ENCODE measurements around the gene CCDC12. TPM values are rescaled to one million over a fixed set of nuclear protein-coding genes. Genes with fewer than 3 reads are reported as not detected.

CCDC12 gene
- total RNA-seq, 1 experiment from 2014 or later = 47.3 TPM

- Mint-ChIP-seq H3K36me3 (ENCODE audit: insufficient read depth, unreplicated experiment) (peaks cover 34% of the 10 kb centered on the region), H3K9me3 (ENCODE audit: low read depth, unreplicated experiment) (no peaks in the 10 kb centered on the region), H3K27me3 (ENCODE audit: unreplicated experiment) (no peaks in the 10 kb centered on the region), H3K4me3 (ENCODE audit: low read depth, unreplicated experiment) (no peak overlapping the region), H3K27ac (ENCODE audit: unreplicated experiment) (peak overlapping the region; percentile 47), H3K4me1 (ENCODE audit: low read depth, unreplicated experiment) (peaks cover 24% of the 10 kb centered on the region)
- DNase-seq = no peak
- no TSS peak for BruUV-seq (replicated peaks)
- intact Hi-C loops (cut with micrococcal nuclease; ENCODE audit: unreplicated experiment) = loop anchor here (5.0 kb wide), 1 partner anchor 53 kb away; no protein-coding TSS in a partner anchor
- TF ChIP-seq CTCF (IDR thresholded peaks at IDR 0.05; ENCODE audit: unreplicated experiment) = no peak
- CTCF ChIA-PET = no interaction called here
Measured at GRCh38 chr3:46984591-46985459, 8.3 kb upstream of the CCDC12 start.

- BruUV-seq (replicated peaks) = no TSS peak
Measured at GRCh38 chr3:46982546-46982945, 6.0 kb upstream of the CCDC12 start.

GRCh38 chr3:46981932-46982471 is 5.5 kb upstream of the CCDC12 start:
- no peak for TF ChIP-seq CTCF (IDR thresholded peaks at IDR 0.05; ENCODE audit: unreplicated experiment)
- Mint-ChIP-seq H3K9me3 (ENCODE audit: low read depth, unreplicated experiment) (no peaks in the 10 kb centered on the region), H3K36me3 (ENCODE audit: insufficient read depth, unreplicated experiment) (peaks cover 43% of the 10 kb centered on the region), H3K4me1 (ENCODE audit: low read depth, unreplicated experiment) (peaks cover 31% of the 10 kb centered on the region), H3K27ac (ENCODE audit: unreplicated experiment) (peak overlapping the region; percentile 77), H3K27me3 (ENCODE audit: unreplicated experiment) (no peaks in the 10 kb centered on the region), H3K4me3 (ENCODE audit: low read depth, unreplicated experiment) (peak overlapping the region; percentile 81)
- intact Hi-C loops (cut with micrococcal nuclease; ENCODE audit: unreplicated experiment) = loop anchor here (5.0 kb wide), 1 partner anchor 50 kb away; no protein-coding TSS in a partner anchor
- CTCF ChIA-PET = interaction anchor here (0.7 to 2.8 kb wide), 11 partner anchors 9 to 284 kb away, joined by 3 to 11 read pairs (median 4); no protein-coding TSS in a partner anchor
- BruUV-seq (replicated peaks) = no TSS peak
- peak; percentile 73 for DNase-seq

More at GRCh38 chr3:46982546-46982945, 6.0 kb upstream of the CCDC12 start:
- CTCF ChIA-PET = interaction anchor here (0.7 to 2.8 kb wide), 10 partner anchors 11 to 284 kb away, joined by 3 to 11 read pairs (median 4); no protein-coding TSS in a partner anchor
- peaks cover 29% of the 10 kb centered on the region for H3K4me1 Mint-ChIP-seq (ENCODE audit: low read depth, unreplicated experiment)
- intact Hi-C loops (cut with micrococcal nuclease; ENCODE audit: unreplicated experiment) = loop anchor here (5.0 kb wide), 1 partner anchor 50 kb away; no protein-coding TSS in a partner anchor
- TF ChIP-seq CTCF (IDR thresholded peaks at IDR 0.05; ENCODE audit: unreplicated experiment) = no peak
- peaks cover 43% of the 10 kb centered on the region for H3K36me3 Mint-ChIP-seq (ENCODE audit: insufficient read depth, unreplicated experiment)
- DNase-seq = no peak
- no peaks in the 10 kb centered on the region for H3K27me3 Mint-ChIP-seq (ENCODE audit: unreplicated experiment)
- H3K4me3 Mint-ChIP-seq (ENCODE audit: low read depth, unreplicated experiment) = peak overlapping the region; percentile 81
- no peaks in the 10 kb centered on the region for H3K9me3 Mint-ChIP-seq (ENCODE audit: low read depth, unreplicated experiment)
- peak overlapping the region; percentile 25 for H3K27ac Mint-ChIP-seq (ENCODE audit: unreplicated experiment)

- DNase-seq = no peak
- Mint-ChIP-seq H3K36me3 (ENCODE audit: insufficient read depth, unreplicated experiment) (peaks cover 61% of the 10 kb centered on the region), H3K27ac (ENCODE audit: unreplicated experiment) (peak overlapping the region; percentile 91), H3K9me3 (ENCODE audit: low read depth, unreplicated experiment) (no peaks in the 10 kb centered on the region), H3K27me3 (ENCODE audit: unreplicated experiment) (no peaks in the 10 kb centered on the region), H3K4me1 (ENCODE audit: low read depth, unreplicated experiment) (peaks cover 33% of the 10 kb centered on the region), H3K4me3 (ENCODE audit: low read depth, unreplicated experiment) (peak overlapping the region; percentile 81)
- CTCF ChIA-PET = interaction anchor here (0.5 to 2.8 kb wide), 8 partner anchors 31 to 140 kb away, joined by 3 to 11 read pairs (median 3); no protein-coding TSS in a partner anchor
- TSS peak; percentile 31 for BruUV-seq (replicated peaks)
- TF ChIP-seq CTCF (IDR thresholded peaks at IDR 0.05; ENCODE audit: unreplicated experiment) = no peak
- intact Hi-C loops (cut with micrococcal nuclease; ENCODE audit: unreplicated experiment) = loop anchor here (5.0 kb wide), 2 partner anchors 38 to 48 kb away; no protein-coding TSS in a partner anchor
Measured at GRCh38 chr3:46979958-46980497, 3.5 kb upstream of the CCDC12 start.

All from Calu3 (cell line).